Measurements from ENCODE around the gene TM4SF4. TPM values are rescaled to one million over a fixed set of nuclear protein-coding genes. Genes with fewer than 3 reads are reported as not detected.

TM4SF4 gene
- polyA plus RNA-seq, 3 donors: 0.08 TPM; not detected in 2

GRCh38 chr3:149534671-149535332, 60.3 kb downstream of the TM4SF4 start:
- no peak for DNase-seq
- Histone ChIP-seq H3K4me1 (ENCODE audit: control insufficient read depth in 1 of 2, insufficient read depth in 2 of 2, low read length in 2 of 2) (peaks cover 6 to 7% of the 10 kb centered on the region in 2 donors), H3K36me3 (replicated peaks in 1 of 2; ENCODE audit: control insufficient read depth in 1 of 2, insufficient read depth in 2 of 2, low read length in 2 of 2) (no peaks in the 10 kb centered on the region), H3K27ac (ENCODE audit: low read depth in 1 of 2, low read length in 2 of 2) (no peak overlapping the region), H2AFZ (ENCODE audit: insufficient read depth, low read depth, low read length, poor library complexity, severe bottlenecking) (no peak overlapping the region), H3K9me3 (replicated peaks in 1 of 2; ENCODE audit: control insufficient read depth in 1 of 2, insufficient read depth in 1 of 2, low read length in 2 of 2) (no peaks in the 10 kb centered on the region), H4K20me1 (ENCODE audit: insufficient read depth, low read length) (no peaks in the 10 kb centered on the region), H3K4me3 (replicated peaks in 1 of 3; ENCODE audit: low read depth in 2 of 3, low read length in 3 of 3) (no peak overlapping the region), H3K79me2 (ENCODE audit: insufficient read depth, low read length) (no peaks in the 10 kb centered on the region), H3K9ac (ENCODE audit: insufficient read depth, low read length, poor library complexity, severe bottlenecking) (no peak overlapping the region), H3K4me2 (replicated peaks; ENCODE audit: extremely low read depth, low read length, poor library complexity, severe bottlenecking) (no peak overlapping the region), H3K27me3 (ENCODE audit: control insufficient read depth in 2 of 2, insufficient read depth in 2 of 2, low read length in 2 of 2) (peaks cover 2 to 4% of the 10 kb centered on the region in 2 donors)
- Mint-ChIP-seq H3K4me1 (peaks cover 13% of the 10 kb centered on the region), H3K9me3 (no peaks in the 10 kb centered on the region), H3K4me3 (no peak overlapping the region), H3K36me3 (no peaks in the 10 kb centered on the region), H3K27ac (no peak overlapping the region), H3K27me3 (ENCODE audit: low read depth in 3 of 3) (peaks cover 7 to 25% (median 17%) of the 10 kb centered on the region in 3 donors)
- TF ChIP-seq CTCF (IDR thresholded peaks at IDR 0.05): no peak
- no CpG with 5 or more reads among the region's 3 CpGs for WGBS (ENCODE audit: insufficient coverage)
- intact Hi-C loops (cut with micrococcal nuclease): no loop called here

GRCh38 chr3:149535333-149535685, 60.8 kb downstream of the TM4SF4 start:
- H3K9me3 ChIP-seq (replicated peaks in 1 of 2; ENCODE audit: control insufficient read depth in 1 of 2, insufficient read depth in 1 of 2, low read length in 2 of 2): no peaks in the 10 kb centered on the region
- H3K79me2 ChIP-seq (ENCODE audit: insufficient read depth, low read length): no peaks in the 10 kb centered on the region
- H3K4me1 Mint-ChIP-seq: peaks cover 13% of the 10 kb centered on the region
- H3K27me3 Mint-ChIP-seq (ENCODE audit: low read depth in 3 of 3): peaks cover 7 to 21% (median 18%) of the 10 kb centered on the region in 3 donors
- H3K36me3 ChIP-seq (replicated peaks in 1 of 2; ENCODE audit: control insufficient read depth in 1 of 2, insufficient read depth in 2 of 2, low read length in 2 of 2): no peaks in the 10 kb centered on the region
- no peak overlapping the region for H3K27ac Mint-ChIP-seq
- no peak overlapping the region for H3K27ac ChIP-seq (ENCODE audit: low read depth in 1 of 2, low read length in 2 of 2)
- no peaks in the 10 kb centered on the region for H3K36me3 Mint-ChIP-seq
- peaks cover 6 to 7% of the 10 kb centered on the region in 2 donors for H3K4me1 ChIP-seq (ENCODE audit: control insufficient read depth in 1 of 2, insufficient read depth in 2 of 2, low read length in 2 of 2)
- peaks cover 2 to 4% of the 10 kb centered on the region in 2 donors for H3K27me3 ChIP-seq (ENCODE audit: control insufficient read depth in 2 of 2, insufficient read depth in 2 of 2, low read length in 2 of 2)
- H3K4me3 Mint-ChIP-seq: no peak overlapping the region
- no peak for TF ChIP-seq CTCF (IDR thresholded peaks at IDR 0.05)
- H3K4me2 ChIP-seq (replicated peaks; ENCODE audit: extremely low read depth, low read length, poor library complexity, severe bottlenecking): no peak overlapping the region
- H3K4me3 ChIP-seq (replicated peaks in 1 of 3; ENCODE audit: low read depth in 2 of 3, low read length in 3 of 3): no peak overlapping the region
- no peak overlapping the region for H3K9ac ChIP-seq (ENCODE audit: insufficient read depth, low read length, poor library complexity, severe bottlenecking)
- no peaks in the 10 kb centered on the region for H4K20me1 ChIP-seq (ENCODE audit: insufficient read depth, low read length)
- intact Hi-C loops (cut with micrococcal nuclease): no loop called here
- DNase-seq: no peak
- WGBS (ENCODE audit: insufficient coverage): 93% methylated on average over 4 of the region's 8 CpGs
- no peaks in the 10 kb centered on the region for H3K9me3 Mint-ChIP-seq
- no peak overlapping the region for H2AFZ ChIP-seq (ENCODE audit: insufficient read depth, low read depth, low read length, poor library complexity, severe bottlenecking)
